NCI-H2107 (cell line): ENCODE results near the gene CCM2.

ENCODE experiments used
- DNase-seq: peaks from one replicate; lab custom pipeline; 2025; lab: John Stamatoyannopoulos, UW

CCM2 gene

DNA sequence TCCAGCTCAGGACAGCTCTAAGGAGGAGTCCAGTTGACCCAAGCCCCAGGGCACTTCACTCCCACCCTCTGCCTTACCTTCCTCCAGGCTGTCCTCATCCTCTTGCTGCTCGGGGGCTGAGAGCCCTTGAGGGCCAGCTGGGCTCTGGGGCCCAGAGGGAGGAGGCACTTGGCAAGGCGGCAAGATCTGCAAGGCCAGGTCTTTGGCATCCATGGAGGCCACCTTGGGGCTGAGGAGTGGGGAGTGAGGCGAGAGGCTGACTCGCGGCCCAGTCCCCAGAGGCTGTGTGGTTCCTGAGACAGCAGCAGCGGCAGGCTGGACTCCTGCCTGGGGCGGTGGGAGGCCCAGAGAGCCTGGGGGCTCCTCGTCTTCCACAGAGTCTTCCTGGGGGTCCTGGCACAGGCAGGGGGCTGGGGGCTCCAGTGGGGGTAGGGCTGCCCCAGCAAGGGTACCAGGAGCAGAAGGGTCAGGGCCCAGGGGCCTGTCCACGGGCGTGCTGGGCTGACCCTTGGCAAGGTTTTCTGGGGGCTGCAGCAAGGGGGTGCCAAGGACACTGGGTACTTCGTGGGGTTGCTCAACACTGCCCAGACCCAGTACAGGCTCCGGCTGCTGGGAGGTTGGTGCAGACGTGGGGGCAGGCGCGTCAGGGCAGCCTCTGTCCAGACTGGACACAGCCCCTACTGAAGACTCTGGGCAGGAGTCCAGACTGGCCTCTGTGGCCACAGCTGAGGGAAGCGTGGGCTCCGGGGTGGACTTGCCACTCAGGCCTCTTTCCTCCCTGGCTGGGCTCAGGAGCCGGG, 82.2 kb downstream of the CCM2 start:
- no peak for DNase-seq

DNA sequence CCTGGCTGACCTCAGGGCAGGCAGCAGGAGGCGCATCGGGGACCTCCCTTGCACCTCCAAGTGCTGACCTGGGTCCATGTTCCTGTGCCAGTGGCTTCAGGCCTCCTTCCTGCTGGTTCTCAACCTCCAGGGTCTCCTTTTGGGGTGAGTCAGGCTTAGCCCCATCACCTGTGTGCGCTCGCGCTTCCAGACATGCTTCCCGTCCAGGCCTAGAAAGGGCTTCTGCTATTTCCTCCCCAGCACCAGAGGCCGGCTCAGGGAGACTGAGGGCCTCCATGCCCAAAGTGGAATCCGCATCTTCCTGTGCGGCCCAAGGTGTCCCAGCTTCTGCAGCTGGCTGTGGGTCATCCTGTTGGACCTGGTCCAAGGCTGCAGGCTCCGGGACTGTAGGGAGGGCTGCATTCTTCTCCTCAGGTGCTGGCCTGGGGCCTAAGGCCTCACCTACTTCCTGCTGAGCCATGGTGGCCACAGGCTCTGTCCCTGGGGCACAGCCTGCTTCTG, 82.9 kb downstream of the CCM2 start:
- no peak for DNase-seq

DNA sequence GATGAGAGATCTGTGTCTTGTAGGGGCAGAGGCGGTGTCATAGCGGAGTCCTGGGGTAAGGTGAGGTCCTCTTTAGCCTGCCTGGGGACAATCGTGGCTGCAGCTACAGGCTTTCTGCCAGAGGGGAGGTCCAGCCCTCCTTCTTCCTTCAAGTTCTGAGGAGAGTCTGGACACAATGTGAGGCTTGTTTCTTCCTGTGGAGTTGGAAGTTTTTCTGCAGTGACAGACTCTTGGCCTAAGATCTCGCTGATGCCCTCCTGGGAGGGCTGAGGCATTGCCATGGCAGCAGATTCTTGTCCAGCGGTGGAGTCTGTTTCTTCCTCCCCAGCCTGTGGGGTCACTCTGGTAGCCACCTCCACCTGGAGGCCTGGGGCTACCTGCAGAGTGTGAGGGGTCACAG, 84.3 kb downstream of the CCM2 start:
- DNase-seq: no peak

DNA sequence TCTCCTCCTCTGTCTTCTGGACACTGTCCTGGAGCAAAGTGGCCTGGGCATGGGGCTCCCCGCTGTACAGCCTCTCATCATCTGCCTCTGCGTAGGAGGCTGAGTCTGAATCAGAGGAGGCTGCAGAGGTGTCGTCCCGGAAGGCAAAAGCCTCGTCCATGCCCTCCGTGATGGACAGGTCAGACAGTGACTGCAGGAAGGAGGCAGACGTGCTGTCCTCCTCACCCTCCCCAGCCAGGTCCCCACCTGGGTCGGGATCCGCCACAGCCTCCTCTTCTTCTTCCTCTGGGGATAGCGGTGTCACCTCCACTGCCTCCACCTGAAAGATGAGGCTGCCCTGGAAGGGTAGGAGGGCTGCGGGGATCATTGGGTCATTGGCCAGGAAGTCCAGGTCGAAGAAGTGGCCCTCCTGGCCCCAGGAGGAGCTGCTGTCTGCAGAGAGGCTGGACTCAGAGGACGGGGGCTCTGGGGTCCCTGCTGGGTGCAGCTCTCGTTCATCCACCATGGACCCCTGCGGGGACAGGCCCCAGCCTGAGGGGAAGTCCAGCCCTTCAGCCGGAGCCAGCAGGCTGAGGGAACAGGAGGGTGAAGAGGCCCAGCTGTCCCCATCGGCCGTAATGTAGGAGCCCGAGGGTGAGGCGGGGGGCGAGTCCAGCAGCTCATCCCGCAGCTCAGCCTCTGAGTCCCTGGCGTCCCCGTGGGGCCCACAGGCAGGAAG, 85.1 kb downstream of the CCM2 start:
- DNase-seq: no peak

DNA sequence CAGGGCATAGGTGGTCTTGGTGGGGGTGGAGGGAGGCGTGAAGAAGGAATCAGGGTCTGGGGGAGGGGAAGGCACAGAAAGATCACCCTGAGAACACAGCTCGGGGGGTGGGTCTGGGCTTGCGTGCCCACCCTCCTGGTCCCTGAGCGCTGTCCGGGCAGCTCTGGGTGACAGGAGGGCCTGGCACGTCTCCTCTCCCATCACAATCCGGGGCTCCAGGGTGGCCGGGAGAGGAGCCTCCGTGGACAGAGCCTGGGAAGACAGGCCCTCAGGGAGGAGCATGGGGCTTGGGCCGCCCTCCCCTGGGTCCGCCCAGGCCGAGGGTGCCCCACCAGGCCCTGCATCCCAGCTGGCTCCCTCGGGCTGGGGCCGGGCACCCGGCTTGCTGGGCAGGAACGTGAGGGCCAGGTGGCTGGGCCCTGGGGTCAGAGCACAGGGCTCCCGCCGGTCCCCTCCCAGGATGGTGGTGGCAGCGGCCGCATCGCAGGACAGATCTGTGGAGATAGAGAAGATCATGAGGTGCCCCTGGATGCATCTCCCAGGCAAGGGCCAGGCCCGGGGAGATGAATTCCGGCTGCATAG, 85.7 kb downstream of the CCM2 start:
- no peak for DNase-seq

DNA sequence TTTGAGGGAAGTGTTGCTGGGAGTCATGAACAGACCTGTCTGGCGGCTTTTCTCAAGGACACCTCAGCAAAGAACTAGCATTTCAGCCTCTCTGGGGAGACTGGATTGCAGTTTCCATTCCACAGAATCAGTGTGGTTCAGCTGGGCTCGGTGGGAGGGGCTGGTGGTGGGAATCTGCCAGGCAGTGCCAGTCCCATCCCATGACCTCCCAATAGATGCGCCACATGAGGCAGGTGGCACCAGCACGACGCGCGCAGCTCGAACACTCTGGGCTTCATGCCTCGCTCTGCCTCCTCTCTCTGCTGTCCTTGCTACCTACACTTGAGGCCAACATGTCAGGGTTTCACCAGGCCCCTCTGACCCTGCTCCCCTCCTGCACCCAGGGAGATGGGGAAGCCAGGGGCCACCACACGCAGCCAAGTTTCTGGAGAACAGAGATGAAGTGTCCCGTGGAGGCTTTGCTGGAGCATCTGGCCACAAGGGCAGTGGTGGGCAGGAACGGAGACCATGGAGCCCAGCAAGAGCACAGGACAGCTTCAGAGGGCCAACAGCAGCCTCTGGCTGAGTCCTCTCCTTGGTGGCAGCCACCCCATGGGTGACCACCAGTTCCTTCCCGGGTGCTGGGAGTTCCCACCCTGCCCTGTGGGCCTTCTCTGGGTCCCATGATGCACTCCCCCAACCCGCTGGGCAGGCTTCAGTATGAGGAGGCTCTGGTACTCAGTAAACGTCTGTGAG, 86.5 kb downstream of the CCM2 start:
- no peak for DNase-seq

DNA sequence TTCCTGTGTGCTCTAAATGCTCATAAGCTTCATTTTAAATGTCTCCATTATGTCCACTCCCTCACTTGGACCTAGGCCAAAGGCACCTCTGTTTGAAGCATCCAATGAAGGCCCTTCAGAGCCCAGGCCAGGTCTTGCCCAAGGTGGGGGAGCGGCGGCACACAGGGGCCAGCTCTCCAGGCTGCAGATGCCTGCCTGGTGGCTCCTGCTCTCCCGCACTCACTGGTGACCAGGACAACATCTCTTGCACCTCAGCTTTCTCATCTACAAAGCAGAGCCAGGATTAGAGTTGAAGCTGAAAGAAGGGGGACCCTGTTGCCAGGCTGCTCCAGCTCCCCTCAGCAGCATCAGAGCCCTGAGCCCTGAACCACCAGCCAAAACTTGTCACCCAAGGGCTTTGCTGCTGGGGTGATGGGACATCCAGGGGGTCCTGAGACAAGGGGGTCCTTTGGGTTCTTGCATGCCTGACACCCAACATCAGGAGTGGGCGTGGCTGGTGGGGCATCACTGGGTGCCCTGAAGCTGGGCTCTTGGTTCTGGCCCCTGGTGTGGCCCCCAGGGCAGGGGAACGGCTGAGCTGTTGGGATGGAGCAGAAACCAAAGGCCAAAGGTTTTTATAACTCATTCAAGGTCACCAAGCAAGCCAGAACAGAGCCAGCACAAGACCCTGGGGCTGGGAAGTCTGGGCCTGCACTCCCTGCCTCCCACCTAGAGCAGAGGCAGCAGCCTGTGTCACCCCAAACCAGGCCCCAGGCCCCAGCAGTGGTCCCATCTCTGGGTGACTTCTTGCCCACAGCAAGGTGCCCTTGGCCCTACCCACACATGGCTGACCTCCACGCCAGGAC, 87.5 kb downstream of the CCM2 start:
- no peak for DNase-seq

DNA sequence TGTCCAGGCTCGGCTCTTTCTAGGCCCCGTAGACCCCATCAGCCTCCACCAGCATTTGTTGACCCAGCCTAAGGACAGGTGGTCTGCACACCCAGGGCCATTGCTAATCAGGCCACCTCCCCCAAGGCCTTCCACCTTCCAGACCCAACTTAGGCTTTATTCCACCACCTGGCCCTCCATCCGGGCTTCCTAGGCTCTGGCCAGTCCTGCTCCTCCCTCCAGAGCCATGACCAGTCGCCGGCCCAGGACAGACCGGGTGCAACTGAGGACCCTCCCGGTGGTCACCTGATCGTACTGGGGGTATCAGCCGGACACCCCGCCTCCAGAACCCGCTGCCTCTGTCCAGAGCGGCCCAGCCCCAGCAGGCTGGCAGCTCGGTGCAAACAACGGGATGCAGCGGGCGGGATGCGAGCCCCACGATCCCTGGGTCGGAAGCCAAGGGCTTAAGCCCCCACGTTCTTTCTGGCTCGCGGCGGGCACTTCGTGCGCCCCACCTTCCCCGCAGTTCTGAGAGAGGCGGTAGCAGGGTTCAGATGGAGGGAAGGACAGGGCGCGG, 88.2 kb downstream of the CCM2 start:
- no peak for DNase-seq

DNA sequence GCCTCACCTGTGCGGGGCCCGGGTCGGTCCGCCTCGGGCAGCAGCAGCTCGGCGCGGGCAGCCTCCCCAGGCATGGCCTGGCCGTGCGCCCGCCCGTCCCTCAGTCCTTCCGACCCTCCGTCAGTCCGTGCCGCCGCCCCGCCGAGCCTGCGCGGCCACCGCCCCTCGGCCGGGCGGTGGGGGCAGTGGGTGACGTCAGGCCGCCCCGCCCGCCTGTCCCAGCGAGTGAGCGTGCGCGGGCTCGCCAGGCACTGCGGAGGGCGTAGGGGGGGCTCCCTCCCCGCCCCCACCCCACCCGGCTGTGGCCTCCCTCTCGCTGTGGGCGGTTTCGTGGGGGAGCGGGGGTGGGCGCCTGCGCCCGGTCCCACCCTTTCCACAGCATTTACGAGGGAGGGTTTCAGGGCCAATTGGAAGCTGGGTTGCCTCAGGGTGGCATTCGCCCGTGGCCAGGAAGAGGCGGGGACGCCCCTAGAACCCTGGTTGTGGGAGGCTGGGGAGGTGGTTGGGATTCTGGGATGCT, 88.9 kb downstream of the CCM2 start, which contains the start of gene NACAD:
NACAD (minus strand) TSS at position 149 of the 520 bp plus-strand sequence; CDS start at position 74, 75 bp downstream.
- DNase-seq: no peak

DNA sequence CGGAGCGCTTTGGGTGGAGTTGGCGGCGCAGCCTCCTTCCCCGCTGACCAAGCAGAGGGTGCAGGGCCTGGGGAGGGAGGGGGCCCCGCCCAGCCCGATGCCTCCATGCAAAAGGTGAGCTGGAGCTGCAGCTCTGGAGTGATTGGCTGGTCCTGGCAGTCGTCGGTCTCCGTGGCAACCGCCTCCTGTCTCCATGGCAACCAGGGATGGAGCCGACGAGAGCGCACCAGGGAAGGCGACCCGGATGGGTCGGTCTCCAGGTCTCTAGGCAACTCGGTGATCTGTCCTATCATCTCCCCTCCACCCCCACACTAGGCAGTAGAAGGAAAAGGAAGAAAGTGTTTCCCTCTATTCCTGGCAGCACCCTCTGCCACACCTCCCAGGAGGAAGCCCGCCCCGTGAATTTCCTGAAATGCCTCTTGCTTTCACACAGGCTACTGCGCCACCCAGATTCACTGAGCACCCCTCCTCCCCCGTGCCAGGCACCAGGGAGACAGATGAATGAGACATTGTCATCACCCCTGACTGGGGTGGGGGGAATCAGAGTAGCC, 89.4 kb downstream of the CCM2 start:
- DNase-seq: peak; percentile 34

DNA sequence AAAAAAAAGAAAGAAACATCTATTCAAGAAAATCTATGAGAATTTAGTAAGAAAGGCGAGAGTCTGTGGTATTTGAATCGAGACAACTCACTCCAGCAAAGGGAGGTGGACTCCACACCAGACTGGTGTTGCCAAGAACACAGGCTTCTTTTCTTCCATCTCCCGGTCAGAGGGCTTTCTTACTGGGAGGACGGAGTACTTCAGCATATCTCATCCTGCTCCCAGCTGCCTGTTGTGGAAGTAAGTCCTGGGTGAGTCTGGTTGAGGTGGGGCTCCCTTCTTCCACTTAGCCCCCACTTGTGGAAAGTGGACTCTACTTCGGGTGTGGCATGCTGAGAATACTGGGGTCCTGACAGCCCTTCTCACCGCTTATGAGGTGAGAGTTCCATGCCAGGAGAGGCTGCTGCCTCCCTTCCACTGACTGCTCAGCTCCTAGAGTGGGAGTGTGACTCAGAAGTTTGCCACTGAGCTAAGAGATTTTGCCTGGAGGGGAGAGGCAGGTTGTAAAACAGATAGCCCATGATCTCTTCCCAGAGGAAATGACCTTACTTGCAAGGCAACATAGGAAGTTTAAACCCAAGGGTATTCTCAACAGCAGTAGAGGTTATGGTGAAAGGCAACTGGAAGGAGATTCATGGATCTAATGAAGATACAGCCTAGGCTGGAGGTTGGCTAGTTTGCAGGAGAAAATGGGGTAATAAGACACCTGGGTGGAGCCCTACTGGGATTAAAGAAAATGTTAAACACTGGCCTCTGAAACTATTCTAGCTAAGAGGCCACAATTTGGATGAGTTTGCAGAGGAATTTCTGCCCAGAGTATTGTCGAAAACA, 92.3 kb downstream of the CCM2 start:
- DNase-seq: no peak

DNA sequence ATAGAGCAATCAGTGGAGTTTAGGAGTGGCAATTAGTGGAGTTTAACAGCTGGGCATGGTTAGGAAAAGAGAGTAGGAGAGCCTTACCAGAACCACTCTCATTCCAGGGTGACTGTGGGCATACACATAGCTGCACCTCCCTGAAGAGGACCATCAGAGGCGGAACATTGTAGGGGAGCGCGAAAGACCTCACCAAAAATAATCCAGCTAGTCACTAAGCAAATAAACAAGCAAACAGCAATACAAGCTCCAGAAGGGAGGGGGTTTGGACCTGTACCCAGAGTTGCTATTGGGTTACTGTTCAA, 92.9 kb downstream of the CCM2 start:
- no peak for DNase-seq

DNA sequence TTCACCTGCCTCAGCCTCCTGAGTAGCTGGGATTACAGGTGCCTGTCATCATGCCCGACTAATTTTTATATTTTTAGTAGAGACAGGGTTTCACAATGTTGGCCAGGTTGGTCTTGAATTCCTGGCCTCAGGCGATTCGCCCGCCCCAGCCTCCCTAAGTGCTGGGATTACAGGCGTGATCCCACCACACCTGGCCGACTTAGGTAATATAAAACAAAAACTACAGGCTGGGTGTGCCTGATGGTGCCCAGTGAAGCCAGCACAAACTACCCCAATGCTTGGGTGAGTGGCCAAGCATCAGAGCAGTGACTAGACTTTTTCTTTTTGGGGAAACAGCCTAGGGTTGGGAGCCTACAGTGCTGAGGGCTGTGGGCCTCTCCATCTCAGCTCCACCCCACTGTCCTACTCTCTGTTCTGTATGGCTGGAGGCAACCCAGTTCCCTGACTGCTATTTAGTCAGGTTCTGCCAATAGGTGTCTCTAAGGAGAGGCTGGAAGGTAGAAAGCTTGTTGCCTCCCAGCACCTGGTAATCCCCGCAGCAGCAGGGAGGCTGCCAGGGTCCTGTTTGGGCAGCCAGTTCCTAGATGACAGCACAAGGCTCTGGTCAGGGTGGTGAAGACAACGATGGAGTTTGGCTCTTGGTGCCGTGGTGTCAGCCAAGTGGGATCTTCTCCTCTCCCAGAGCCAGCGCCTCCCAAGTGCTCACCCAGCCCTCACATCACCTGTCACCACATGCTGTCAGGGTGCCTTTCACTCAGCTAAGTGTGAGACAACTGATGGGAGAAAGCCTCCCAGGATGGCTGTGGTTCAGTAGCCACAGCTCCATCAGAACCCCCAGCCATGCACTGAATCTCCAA, 99.2 kb downstream of the CCM2 start:
- DNase-seq: no peak

DNA sequence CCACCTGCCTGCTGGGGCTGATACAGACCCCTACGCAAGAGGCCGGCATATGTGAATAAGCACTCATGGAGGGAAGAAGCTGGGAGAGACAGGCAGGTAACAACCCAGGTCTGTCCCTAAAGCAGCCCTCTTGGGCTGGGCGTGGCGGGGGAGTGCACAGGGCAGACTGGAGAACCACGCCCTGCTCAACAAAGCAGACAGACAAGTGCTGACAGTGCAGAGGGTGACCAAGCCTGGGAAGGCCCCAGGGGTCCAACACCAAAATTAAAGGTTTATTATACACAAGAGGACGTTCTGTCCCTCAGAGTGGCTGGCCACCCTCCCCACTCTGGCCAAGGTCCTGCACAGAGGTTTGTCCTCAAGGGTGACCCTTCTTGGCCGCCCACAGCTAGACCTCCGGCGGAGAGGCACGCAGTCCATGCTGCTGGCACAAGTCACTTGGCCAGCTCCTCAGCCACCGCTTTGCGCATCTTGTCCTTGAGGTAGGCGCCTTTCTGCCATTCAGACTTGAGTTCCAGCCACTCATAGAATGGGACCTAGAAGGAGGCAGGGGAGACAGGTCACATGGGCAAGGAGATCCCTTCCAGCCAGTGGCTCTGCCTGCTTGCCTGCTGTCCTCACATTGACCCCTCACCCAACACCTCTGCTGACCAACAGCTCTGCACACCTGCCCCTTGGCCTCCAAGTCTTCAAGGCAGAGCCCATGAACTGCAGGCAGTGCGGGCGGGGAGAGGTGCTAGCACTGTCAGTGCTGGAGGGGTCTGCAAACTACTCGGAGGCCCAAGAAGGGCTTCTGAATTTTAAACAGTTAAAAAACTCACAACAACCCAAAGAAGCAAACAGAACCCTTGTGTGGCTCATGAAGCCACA, 100.1 kb downstream of the CCM2 start:
- no peak for DNase-seq

DNA sequence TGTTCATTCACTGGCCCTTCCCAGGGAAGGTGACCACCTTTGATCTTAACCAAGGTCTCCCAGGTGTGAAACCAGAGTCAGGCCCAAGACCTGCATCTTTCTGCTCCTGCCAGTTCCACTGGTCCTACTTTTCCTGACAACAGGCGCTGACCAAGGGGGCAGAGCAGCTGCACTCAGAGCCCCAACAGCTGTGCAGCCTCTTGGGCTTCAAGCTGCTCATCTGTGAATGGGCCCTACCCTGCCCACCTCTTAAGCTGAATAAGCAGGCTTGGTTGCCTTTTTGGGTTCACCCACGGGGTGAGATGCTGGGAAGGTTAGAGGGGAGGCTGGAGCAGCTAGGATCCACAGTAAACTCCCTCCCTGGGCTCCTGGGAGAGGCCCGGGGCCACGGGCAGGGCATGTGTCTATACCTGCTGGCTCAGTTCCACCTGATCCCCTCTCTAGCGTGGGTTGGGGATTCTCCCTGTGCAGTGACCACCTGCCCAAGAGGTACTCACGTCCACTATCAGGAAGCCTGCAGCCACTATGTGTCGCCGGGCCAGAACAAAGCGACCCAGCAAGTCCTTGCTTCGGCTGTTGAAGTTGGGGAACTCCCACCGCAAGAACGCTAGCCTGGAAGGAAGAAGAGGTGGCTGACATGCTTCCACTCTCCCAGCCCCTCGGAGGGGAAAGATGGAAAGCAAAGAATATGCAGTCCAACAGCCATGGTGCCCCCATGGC, 100.9 kb downstream of the CCM2 start:
- DNase-seq: no peak

DNA sequence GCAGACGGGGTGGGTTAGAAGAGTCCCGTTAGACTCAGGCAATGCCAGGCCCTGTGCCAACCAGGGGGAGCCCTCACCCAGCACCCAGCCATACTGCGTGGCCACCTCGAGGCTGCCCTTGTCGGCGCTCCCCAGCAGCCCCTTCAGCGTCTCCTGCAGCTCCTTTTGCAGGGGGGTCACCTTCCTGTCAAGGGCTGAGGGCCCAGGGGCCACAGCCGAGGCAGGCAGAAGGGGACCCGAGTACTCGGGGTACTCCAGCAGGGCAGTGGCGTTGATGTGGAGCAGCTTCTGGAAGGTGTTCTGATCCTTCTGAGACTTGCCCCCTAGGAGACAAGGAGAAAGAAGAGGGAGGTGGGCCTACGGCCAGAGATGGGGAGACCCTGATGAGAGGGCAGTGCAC, 101.7 kb downstream of the CCM2 start:
- no peak for DNase-seq
